Myocyte (in vitro differentiated cells): Measurements from ENCODE around the gene CACNA1A. TPM values are rescaled to one million over a fixed set of nuclear protein-coding genes. Genes with fewer than 3 reads are reported as not detected.
"Not testable (repeated sequence)": the region's sequence is repeated elsewhere in the genome, so short reads cannot be mapped to it uniquely, and the experiment has no call there.

Experiments
- DNase-seq: peaks from one replicate; pipeline ENCODE4 v3.0.0-alpha.2; 2012; ENCODE audit warnings: low read depth
- polyA plus RNA-seq: library from polyadenylated mRNA; unstranded; fragments of >200 nt; gene quantifications from one replicate; pipeline ENCODE4 v1.2.1, GENCODE V29; 2012; ENCODE audit warnings: missing spikeins
- total RNA-seq: library from RNA; depleted of rRNA; stranded (reverse); fragments of >200 nt; gene quantifications from 2 replicates; pipeline ENCODE4 v1.2.3, GENCODE V29; 2014

CACNA1A gene
- 0.19 and 0.31 TPM in 2 replicates for total RNA-seq
- 0.34 TPM for polyA plus RNA-seq

GRCh38 chr19:13506471-13506820, at the start of gene CACNA1A:
TSS of gene CACNA1A (minus strand) at chr19:13506479. CDS start at chr19:13506224, 255 bp downstream.
- no peak for DNase-seq

GRCh38 chr19:13554506-13555240, 48.4 kb upstream of the CACNA1A start:
- DNase-seq = no peak

- DNase-seq = no peak
These were observed 47.7 kb upstream of the CACNA1A start for GRCh38 chr19:13553880-13554400.

- no peak for DNase-seq
These were observed 41.9 kb upstream of the CACNA1A start for GRCh38 chr19:13548131-13548530.

GRCh38 chr19:13547102-13547501, 40.8 kb upstream of the CACNA1A start:
- DNase-seq = no peak

GRCh38 chr19:13544423-13544822, 38.1 kb upstream of the CACNA1A start:
- DNase-seq = no peak

- DNase-seq = no peak
These were observed 35.3 kb upstream of the CACNA1A start for GRCh38 chr19:13541554-13541953.

- no peak for DNase-seq
These were observed 33.1 kb upstream of the CACNA1A start for GRCh38 chr19:13539332-13539731.

- no peak for DNase-seq
These were observed 32.4 kb upstream of the CACNA1A start for GRCh38 chr19:13538601-13539253.

- DNase-seq = no peak
These were observed 31.2 kb upstream of the CACNA1A start for GRCh38 chr19:13537454-13537853.

GRCh38 chr19:13530720-13531119, 24.4 kb upstream of the CACNA1A start:
- no peak for DNase-seq

- DNase-seq = not testable (repeated sequence)
These were observed 23.4 kb upstream of the CACNA1A start for GRCh38 chr19:13529721-13530120.

- peak; percentile 9 for DNase-seq
These were observed 20.3 kb upstream of the CACNA1A start for GRCh38 chr19:13526552-13526951.

GRCh38 chr19:13521066-13521465, 14.8 kb upstream of the CACNA1A start:
- no peak for DNase-seq

GRCh38 chr19:13511947-13512346, 5.7 kb upstream of the CACNA1A start:
- DNase-seq = no peak

- no peak for DNase-seq
These were observed 853 bp upstream of the CACNA1A start for GRCh38 chr19:13507053-13507611.

GRCh38 chr19:13505761-13506470, 363 bp downstream of the CACNA1A start:
- DNase-seq = no peak

GRCh38 chr19:13505164-13505695, 1.0 kb downstream of the CACNA1A start:
- no peak for DNase-seq

- no peak for DNase-seq
These were observed 2.6 kb downstream of the CACNA1A start for GRCh38 chr19:13503570-13504235.

- no peak for DNase-seq
These were observed 4.0 kb downstream of the CACNA1A start for GRCh38 chr19:13502231-13502630.

GRCh38 chr19:13499692-13500091, 6.6 kb downstream of the CACNA1A start:
- DNase-seq = no peak
